ENCODE data around the gene KCNIP3. TPM values are rescaled to one million over a fixed set of nuclear protein-coding genes. Genes with fewer than 3 reads are reported as not detected.

KCNIP3 gene
- total RNA-seq, 2 donors from 2014 or later: 12.5 to 22.1 TPM

GRCh38 chr2:95276244-95276887 is 20.8 kb upstream of the KCNIP3 start:
- Histone ChIP-seq H3K4me1 (ENCODE audit: control insufficient read depth in 1 of 2, low read depth in 2 of 2) (no peaks in the 10 kb centered on the region), H3K9me3 (no peaks in the 10 kb centered on the region), H3K4me3 (no peak overlapping the region), H3K27me3 (replicated peaks; ENCODE audit: insufficient read depth) (no peaks in the 10 kb centered on the region), H3K36me3 (no peaks in the 10 kb centered on the region), H3K27ac (no peak overlapping the region)
- no peak for TF ChIP-seq CTCF (IDR thresholded peaks at IDR 0.05)
- no peak for DNase-seq (ENCODE audit: low spot score)
- ATAC-seq (ENCODE audit: insufficient number of reproducible peaks, low FRiP score, low read depth): no peak

DNA sequence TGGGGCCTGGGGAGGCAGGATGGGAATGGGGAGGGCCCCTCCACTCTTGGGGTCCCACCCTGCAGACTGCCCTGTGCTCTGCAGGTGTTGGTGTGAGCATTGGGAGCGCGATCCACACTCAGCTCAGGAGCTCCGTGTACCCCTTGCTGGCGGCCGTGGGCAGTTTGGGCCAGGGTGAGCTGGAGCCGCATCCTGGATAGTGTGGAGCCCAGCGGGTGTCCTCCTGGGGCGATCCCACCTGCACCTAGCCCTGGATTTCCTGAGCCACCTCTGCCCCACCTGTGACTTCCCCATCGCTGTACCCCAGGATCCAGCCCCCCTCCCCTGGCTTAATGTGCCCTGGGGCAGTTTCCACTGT is 20.3 kb upstream of the KCNIP3 start:
- no peak for TF ChIP-seq CTCF (IDR thresholded peaks at IDR 0.05)
- DNase-seq (ENCODE audit: low spot score) (no peak), ATAC-seq (ENCODE audit: insufficient number of reproducible peaks, low FRiP score, low read depth) (no peak)

GRCh38 chr2:95277246-95277906 is 19.8 kb upstream of the KCNIP3 start:
- no peaks in the 10 kb centered on the region for H3K9me3 ChIP-seq
- H3K27me3 ChIP-seq (replicated peaks; ENCODE audit: insufficient read depth): no peaks in the 10 kb centered on the region
- no peak overlapping the region for H3K27ac ChIP-seq
- H3K4me3 ChIP-seq: no peak overlapping the region
- no peak for TF ChIP-seq CTCF (IDR thresholded peaks at IDR 0.05)
- ATAC-seq (ENCODE audit: insufficient number of reproducible peaks, low FRiP score, low read depth) (no peak), DNase-seq (ENCODE audit: low spot score) (no peak)
- no peaks in the 10 kb centered on the region for H3K36me3 ChIP-seq
- H3K4me1 ChIP-seq (ENCODE audit: control insufficient read depth in 1 of 2, low read depth in 2 of 2): no peaks in the 10 kb centered on the region

More for the DNA sequence above, 20.3 kb upstream of the KCNIP3 start:
- H3K9me3 ChIP-seq: no peaks in the 10 kb centered on the region
- H3K27ac ChIP-seq: no peak overlapping the region
- no peak overlapping the region for H3K4me3 ChIP-seq
- H3K4me1 ChIP-seq (ENCODE audit: control insufficient read depth in 1 of 2, low read depth in 2 of 2): no peaks in the 10 kb centered on the region
- no peaks in the 10 kb centered on the region for H3K36me3 ChIP-seq
- no peaks in the 10 kb centered on the region for H3K27me3 ChIP-seq (replicated peaks; ENCODE audit: insufficient read depth)

DNA sequence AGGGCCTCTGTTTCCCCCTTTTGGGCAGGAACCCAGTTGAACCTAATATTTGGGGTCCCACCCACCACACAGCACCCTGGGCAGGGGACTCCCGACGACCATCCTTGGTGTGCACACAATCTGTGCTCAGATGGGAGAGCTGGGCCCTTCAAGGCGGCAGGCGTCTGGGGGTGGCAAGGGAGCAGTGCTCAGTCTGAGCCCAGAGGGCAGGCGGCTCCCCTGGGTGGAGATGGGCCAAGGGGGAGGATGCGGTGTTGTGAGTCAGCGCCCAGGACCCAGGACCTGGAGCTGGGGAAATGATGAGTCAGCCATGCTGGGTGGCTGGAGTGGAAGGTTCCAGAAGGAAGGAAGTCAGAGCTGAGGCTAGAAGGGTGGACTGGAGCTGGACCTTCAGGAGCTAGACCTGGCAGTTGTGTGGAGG is 19.1 kb upstream of the KCNIP3 start:
- Histone ChIP-seq H3K36me3 (no peaks in the 10 kb centered on the region), H3K27me3 (replicated peaks; ENCODE audit: insufficient read depth) (no peaks in the 10 kb centered on the region), H3K27ac (no peak overlapping the region), H3K9me3 (no peaks in the 10 kb centered on the region), H3K4me1 (ENCODE audit: control insufficient read depth in 1 of 2, low read depth in 2 of 2) (no peaks in the 10 kb centered on the region), H3K4me3 (no peak overlapping the region)
- ATAC-seq (ENCODE audit: insufficient number of reproducible peaks, low FRiP score, low read depth) (no peak), DNase-seq (ENCODE audit: low spot score) (no peak)
- no peak for TF ChIP-seq CTCF (IDR thresholded peaks at IDR 0.05)

GRCh38 chr2:95278637-95279225 is 18.4 kb upstream of the KCNIP3 start:
- no peak overlapping the region for H3K4me3 ChIP-seq
- ATAC-seq (ENCODE audit: insufficient number of reproducible peaks, low FRiP score, low read depth): no peak
- TF ChIP-seq CTCF (IDR thresholded peaks at IDR 0.05): no peak
- no peaks in the 10 kb centered on the region for H3K4me1 ChIP-seq (ENCODE audit: control insufficient read depth in 1 of 2, low read depth in 2 of 2)
- H3K36me3 ChIP-seq: no peaks in the 10 kb centered on the region
- no peak overlapping the region for H3K27ac ChIP-seq
- DNase-seq (ENCODE audit: low spot score): no peak
- H3K27me3 ChIP-seq (replicated peaks; ENCODE audit: insufficient read depth): no peaks in the 10 kb centered on the region
- H3K9me3 ChIP-seq: no peaks in the 10 kb centered on the region

Measured in thoracic aorta (tissue), 2 donors.